ENCODE data around the gene LPCAT2.

DNA sequence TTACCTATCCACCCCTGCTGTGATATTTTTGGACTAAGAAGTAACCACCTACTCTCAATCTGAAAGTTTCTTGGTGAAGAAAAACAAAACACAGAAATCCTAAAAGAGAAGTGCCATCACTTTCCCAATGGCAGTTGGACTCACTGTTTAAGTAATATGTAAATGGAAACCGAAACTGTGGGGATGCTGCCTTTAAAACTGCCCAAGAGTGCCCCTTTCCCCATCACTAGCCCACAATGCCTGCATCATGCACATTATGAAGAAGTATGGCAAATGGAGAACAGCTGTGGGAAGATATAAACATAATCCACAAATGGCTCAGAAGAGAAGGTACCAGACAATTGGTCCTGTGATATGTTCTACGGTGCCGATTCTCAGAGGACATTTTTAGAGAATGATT, 113.4 kb downstream of the LPCAT2 start:
- TF ChIP-seq, protein P1, sequence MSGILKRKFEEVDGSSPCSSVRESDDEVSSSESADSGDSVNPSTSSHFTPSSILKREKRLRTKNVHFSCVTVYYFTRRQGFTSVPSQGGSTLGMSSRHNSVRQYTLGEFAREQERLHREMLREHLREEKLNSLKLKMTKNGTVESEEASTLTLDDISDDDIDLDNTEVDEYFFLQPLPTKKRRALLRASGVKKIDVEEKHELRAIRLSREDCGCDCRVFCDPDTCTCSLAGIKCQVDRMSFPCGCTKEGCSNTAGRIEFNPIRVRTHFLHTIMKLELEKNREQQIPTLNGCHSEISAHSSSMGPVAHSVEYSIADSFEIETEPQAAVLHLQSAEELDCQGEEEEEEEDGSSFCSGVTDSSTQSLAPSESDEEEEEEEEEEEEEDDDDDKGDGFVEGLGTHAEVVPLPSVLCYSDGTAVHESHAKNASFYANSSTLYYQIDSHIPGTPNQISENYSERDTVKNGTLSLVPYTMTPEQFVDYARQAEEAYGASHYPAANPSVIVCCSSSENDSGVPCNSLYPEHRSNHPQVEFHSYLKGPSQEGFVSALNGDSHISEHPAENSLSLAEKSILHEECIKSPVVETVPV (CRISPR knock-in tag; IDR thresholded peaks at IDR 0.05) = no peak
- no peak for TF ChIP-seq RARB (CRISPR knock-in tag; IDR thresholded peaks at IDR 0.05)
- TF ChIP-seq ZFP30 (CRISPR knock-in tag; IDR thresholded peaks at IDR 0.05) = no peak
- no peak for TF ChIP-seq PATZ1 (CRISPR knock-in tag; IDR thresholded peaks at IDR 0.05; ENCODE audit: borderline replicate concordance)
- TF ChIP-seq ISL1 (CRISPR knock-in tag; IDR thresholded peaks at IDR 0.05) = no peak
- TF ChIP-seq CREB5 (CRISPR knock-in tag; IDR thresholded peaks at IDR 0.05; ENCODE audit: low read depth) = no peak
- TF ChIP-seq POU6F1 (CRISPR knock-in tag; IDR thresholded peaks at IDR 0.05; ENCODE audit: borderline replicate concordance, low read depth) = no peak
- TF ChIP-seq ARNTL (CRISPR knock-in tag; IDR thresholded peaks at IDR 0.05; ENCODE audit: borderline replicate concordance, low read depth) = no peak
- TF ChIP-seq TCF4 (CRISPR knock-in tag; IDR thresholded peaks at IDR 0.05; ENCODE audit: borderline replicate concordance) = no peak
- TF ChIP-seq, protein P2, sequence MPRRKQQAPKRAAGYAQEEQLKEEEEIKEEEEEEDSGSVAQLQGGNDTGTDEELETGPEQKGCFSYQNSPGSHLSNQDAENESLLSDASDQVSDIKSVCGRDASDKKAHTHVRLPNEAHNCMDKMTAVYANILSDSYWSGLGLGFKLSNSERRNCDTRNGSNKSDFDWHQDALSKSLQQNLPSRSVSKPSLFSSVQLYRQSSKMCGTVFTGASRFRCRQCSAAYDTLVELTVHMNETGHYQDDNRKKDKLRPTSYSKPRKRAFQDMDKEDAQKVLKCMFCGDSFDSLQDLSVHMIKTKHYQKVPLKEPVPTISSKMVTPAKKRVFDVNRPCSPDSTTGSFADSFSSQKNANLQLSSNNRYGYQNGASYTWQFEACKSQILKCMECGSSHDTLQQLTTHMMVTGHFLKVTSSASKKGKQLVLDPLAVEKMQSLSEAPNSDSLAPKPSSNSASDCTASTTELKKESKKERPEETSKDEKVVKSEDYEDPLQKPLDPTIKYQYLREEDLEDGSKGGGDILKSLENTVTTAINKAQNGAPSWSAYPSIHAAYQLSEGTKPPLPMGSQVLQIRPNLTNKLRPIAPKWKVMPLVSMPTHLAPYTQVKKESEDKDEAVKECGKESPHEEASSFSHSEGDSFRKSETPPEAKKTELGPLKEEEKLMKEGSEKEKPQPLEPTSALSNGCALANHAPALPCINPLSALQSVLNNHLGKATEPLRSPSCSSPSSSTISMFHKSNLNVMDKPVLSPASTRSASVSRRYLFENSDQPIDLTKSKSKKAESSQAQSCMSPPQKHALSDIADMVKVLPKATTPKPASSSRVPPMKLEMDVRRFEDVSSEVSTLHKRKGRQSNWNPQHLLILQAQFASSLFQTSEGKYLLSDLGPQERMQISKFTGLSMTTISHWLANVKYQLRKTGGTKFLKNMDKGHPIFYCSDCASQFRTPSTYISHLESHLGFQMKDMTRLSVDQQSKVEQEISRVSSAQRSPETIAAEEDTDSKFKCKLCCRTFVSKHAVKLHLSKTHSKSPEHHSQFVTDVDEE (CRISPR knock-in tag; IDR thresholded peaks at IDR 0.05) = no peak
